C4-2B (cell line): ENCODE data around the gene SLC39A11.

ENCODE experiments used
- H3K27ac ChIP-seq: fragments of 450-650 bp; 2 replicates; pipeline ENCODE4 v1.5.1; 2017
- ZFX ChIP-seq: fragments of 450-650 bp; IDR thresholded peaks from 2 replicates; pipeline ENCODE4 v1.6.1; 2017
- TF ChIP-seq, protein P1 (sequence below): fragments of 450-650 bp; conservative IDR thresholded peaks from 2 replicates; pipeline ENCODE4 v1.5.1; 2017; ENCODE audit warnings: mild to moderate bottlenecking

SLC39A11 gene

DNA sequence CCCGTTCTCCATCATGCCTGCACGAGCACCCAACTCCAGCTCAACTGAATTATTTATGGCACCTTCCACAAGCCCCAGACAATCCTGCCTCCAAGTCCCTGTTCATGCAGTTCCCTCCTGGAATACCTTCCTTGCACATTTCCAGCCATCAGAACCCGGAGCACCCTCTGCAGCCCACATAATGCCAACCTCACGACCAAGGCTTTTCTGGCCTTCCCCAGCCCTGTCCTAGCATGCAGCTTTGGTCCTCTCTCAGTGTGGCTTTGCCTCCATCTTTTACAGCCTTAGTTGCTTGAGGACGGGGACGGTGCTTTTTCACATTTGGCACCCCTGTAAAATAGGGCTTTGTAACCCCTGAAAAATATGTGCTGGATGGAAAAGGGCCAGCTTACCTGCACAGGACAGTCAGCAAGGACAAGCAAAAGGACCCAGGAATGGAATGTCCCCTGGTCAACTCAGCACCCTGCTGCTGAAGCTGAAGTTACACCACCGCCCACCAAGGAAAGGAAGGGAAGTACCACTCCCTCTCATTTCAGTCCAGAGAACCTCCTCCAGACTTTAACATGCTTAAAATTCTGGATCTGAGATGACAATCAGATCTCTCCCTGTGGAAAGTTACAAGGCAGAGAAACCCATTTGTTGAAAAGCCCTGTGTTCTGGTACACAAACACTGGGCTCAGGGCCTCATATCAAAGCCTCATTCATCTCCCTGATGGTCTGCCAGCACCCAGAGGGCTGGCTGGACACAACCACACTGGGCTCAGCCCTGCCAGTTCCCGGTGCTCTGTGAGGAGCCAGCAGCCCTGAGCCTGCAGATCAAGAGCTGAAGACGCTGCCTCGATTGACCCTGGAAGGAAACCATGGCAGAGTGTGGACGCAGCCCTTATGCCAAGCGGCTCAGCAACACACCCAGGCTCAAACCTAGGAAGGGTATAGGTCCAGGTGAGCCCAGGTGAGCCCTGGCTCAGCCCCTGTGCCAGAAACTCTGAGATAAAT lies 2.9 kb downstream of the SLC39A11 start:
- no peak for TF ChIP-seq ZFX
- TF ChIP-seq, protein P1, sequence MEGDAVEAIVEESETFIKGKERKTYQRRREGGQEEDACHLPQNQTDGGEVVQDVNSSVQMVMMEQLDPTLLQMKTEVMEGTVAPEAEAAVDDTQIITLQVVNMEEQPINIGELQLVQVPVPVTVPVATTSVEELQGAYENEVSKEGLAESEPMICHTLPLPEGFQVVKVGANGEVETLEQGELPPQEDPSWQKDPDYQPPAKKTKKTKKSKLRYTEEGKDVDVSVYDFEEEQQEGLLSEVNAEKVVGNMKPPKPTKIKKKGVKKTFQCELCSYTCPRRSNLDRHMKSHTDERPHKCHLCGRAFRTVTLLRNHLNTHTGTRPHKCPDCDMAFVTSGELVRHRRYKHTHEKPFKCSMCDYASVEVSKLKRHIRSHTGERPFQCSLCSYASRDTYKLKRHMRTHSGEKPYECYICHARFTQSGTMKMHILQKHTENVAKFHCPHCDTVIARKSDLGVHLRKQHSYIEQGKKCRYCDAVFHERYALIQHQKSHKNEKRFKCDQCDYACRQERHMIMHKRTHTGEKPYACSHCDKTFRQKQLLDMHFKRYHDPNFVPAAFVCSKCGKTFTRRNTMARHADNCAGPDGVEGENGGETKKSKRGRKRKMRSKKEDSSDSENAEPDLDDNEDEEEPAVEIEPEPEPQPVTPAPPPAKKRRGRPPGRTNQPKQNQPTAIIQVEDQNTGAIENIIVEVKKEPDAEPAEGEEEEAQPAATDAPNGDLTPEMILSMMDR: no peak
- no peak overlapping the region for H3K27ac ChIP-seq

DNA sequence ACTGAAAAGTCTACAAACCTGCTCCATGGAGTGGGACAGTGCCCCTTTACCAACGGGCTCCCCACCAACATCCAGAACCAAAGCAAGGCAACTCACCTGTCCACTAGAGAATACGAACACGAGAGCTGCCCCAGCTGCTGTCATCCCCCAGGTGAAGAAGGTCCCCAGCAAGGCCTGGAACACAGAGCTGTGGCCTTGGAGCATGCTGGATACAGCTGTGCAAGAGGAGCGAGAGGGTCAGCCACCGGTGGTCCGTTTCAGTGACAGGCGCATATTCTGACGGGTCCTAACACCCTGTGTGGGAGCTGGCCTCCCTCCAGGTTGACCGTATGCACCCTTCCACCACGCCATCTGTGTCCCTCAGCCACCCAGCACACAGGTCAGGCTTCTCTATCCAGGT lies 3.9 kb downstream of the SLC39A11 start:
- TF ChIP-seq ZFX: no peak
- H3K27ac ChIP-seq: no peak overlapping the region

DNA sequence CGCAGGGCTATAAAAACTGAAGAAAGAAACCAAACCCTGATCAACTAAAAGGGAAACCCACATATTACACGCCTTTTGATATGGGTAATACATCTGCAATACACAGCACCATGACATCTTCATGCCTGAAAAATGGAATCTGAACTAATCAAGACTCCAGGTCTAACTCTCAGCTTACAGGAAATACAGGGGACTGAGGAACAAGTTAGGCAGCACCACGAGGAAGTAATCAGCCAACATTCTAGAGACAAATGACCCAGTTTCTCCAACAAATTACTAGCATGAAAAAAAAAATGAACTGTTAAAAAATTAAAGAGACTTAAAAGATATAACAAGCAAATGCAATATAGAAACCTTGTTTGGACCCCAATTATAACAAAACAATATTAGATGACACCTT lies 9.1 kb downstream of the SLC39A11 start:
- TF ChIP-seq, protein P1: no peak
- no peak for TF ChIP-seq ZFX
- H3K27ac ChIP-seq: no peak overlapping the region

DNA sequence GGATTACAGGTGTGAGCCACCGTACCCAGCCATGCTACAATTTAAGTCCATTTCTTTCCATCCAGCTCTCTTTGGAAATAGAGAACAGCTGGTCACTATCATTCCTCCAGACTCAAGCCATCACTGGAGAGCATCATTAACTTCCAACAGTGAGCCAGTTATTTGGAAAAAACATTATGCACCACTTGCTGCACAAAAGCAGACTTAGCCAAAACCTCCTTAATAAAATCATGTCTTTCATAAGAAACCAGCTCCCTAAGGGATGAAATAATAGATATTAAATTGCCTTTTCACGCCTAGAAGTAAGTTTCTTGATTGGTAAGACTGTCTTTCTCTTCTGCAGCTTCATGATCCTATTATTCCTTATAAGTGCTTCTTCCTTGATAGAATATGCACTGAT lies 17.9 kb downstream of the SLC39A11 start:
- TF ChIP-seq ZFX: no peak
- TF ChIP-seq, protein P1: no peak
- H3K27ac ChIP-seq: no peak overlapping the region

DNA sequence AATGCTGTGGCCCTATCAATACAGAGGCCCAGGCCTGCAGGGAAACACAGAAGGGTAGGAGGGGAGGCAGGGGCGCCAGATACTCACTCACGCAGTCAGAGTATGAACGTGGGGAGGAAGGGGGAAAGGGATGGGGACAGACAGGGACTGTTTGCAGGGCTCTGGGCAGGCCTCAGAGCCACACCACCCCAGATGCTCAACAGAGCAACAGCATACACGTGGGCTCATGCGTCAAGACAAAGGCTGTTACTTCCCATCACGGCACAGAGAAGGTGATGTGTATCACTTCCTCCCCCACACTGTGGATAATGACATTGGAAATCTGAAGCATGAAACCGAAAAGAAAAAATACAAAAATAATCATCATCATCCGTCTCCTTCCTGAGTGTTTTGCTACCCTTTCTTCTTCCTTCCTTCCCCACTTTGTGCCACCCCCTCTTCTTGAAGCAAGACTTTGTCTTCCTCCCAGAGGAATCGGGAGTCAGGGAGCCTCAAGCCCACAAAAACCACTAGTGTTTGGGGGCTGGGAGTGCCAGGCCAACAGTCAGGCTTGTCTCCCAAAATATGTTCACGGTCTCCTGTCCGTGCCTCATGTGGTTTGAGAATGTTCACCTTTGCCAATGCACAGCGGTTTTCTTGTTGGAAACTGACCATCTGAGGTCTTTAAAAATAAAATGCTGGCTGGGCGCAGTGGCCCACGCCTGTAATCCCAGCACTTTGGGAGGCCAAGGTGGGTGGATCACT lies 20.1 kb downstream of the SLC39A11 start:
- no peak overlapping the region for H3K27ac ChIP-seq
- no peak for TF ChIP-seq ZFX
- TF ChIP-seq, protein P1: no peak

DNA sequence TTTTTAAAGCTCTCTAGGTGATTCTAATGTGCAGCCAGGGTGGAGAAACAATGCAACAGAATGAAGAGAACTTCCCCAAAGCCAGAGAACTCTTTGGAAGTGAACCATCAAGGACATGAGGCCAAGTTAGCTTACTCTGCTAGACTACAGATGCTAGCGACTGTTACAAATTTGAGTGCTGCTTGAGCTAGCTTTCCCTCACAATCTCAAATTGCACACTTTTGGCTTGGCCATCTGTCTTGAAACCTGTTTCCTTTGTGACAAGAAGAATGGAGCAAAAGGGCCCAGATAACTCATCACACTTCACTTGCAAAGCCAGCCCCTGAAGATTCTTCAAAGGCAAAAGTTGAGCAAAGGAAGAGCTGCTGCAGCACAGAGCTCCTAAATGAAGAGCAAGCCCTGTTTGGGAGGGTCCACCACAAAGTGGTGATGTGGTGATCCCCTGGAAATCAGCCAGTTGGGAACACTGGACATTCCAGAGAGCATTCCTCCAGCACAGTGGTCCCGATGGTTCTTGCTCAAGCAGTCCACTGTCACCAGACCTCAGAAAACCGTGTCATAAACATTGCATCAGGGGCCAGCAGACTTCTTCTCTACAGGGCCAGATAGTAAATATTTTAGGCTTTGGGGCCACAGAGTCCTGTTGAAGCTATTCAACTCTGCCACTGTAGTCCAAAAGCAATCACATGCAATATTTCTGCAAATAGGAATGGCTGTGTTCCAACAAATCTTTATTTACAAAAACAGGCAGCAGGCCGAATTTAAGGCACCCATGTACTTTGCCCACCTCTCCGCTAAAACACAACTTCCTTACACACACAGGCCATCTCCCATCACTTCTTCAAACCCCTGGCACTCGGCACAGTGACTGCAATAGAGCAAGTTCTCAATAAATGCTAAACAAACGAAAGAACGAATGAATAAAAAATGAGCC lies 21.2 kb downstream of the SLC39A11 start:
- no peak overlapping the region for H3K27ac ChIP-seq
- TF ChIP-seq ZFX: no peak
- TF ChIP-seq, protein P1: no peak

DNA sequence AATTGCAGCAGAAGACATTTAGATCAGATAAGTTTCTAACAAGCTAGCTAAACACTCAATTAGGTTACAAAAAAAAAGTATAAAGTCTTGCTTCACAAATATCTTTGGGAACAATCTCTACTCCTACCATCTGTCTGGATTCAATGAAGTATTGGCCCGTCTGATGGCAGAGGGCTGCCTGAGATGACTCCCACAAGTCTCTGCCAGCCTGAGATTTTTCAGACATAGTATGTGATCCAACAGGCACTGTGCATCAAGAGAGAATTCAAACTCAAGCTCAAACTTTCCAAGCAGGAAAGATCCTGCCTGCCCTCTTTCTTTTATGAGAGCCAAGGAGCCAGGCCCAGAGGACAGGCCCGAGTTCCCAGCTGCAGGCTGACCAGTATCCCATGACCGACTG lies 22.6 kb downstream of the SLC39A11 start:
- H3K27ac ChIP-seq: no peak overlapping the region
- TF ChIP-seq ZFX: no peak
- TF ChIP-seq, protein P1: no peak
